ENCODE data around the gene EDARADD.

EDARADD gene

DNA sequence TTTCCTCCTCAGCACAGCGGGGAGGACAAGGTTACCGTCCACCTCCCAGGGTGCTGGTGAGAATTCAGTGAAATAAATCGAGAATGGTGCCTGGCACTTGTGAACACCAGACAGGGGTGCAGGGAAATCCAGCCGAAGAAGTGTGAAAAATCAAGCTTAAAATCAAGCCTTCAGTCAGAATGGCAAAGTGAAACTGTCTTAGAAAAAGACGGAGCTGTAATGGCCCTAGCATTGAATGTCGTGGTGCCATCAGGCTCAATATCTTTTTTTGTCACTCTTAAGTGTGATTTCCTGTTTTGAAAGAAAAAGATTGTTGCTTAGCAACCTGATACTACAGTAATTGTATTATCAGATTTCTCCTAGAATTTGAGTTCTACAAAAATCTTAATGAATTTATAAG is 22.1 kb downstream of the EDARADD start:
- peaks cover 0 to 3% of the 10 kb centered on the region in 2 donors for H3K27me3 ChIP-seq
- H3K36me3 ChIP-seq = no peaks in the 10 kb centered on the region
- no peaks in the 10 kb centered on the region for H3K9me3 ChIP-seq
- no peak for DNase-seq
- no peak overlapping the region for H3K4me3 ChIP-seq
- no peaks in the 10 kb centered on the region for H3K4me1 ChIP-seq
- no peak overlapping the region for H3K27ac ChIP-seq
- TF ChIP-seq, protein P1, sequence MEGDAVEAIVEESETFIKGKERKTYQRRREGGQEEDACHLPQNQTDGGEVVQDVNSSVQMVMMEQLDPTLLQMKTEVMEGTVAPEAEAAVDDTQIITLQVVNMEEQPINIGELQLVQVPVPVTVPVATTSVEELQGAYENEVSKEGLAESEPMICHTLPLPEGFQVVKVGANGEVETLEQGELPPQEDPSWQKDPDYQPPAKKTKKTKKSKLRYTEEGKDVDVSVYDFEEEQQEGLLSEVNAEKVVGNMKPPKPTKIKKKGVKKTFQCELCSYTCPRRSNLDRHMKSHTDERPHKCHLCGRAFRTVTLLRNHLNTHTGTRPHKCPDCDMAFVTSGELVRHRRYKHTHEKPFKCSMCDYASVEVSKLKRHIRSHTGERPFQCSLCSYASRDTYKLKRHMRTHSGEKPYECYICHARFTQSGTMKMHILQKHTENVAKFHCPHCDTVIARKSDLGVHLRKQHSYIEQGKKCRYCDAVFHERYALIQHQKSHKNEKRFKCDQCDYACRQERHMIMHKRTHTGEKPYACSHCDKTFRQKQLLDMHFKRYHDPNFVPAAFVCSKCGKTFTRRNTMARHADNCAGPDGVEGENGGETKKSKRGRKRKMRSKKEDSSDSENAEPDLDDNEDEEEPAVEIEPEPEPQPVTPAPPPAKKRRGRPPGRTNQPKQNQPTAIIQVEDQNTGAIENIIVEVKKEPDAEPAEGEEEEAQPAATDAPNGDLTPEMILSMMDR (IDR thresholded peaks at IDR 0.05) = no peak
- intact Hi-C loops (cut with DNase I; ENCODE audit: low total_unique reads) = no loop called here

DNA sequence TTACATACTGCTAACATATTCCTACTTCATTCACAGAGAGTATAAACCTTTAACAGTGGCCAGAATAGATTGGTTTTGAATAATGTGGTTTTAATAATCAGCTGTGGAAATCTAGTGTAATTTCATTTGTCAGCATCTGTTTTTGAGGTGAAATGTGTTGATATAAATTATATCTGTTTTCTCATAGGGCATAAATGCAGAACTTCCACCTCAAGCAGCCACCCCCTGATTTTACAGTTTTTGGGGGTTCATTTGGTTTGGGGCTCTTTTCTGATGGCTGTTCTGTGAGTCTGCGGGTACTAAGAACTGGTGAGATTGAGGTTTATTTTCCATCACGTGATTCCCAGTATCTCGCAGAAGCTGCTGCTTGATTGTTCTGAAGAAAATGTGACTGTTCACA is 23.2 kb downstream of the EDARADD start:
- H3K4me3 ChIP-seq = no peak overlapping the region
- TF ChIP-seq, protein P1 (IDR thresholded peaks at IDR 0.05) = no peak
- intact Hi-C loops (cut with DNase I; ENCODE audit: low total_unique reads) = no loop called here

DNA sequence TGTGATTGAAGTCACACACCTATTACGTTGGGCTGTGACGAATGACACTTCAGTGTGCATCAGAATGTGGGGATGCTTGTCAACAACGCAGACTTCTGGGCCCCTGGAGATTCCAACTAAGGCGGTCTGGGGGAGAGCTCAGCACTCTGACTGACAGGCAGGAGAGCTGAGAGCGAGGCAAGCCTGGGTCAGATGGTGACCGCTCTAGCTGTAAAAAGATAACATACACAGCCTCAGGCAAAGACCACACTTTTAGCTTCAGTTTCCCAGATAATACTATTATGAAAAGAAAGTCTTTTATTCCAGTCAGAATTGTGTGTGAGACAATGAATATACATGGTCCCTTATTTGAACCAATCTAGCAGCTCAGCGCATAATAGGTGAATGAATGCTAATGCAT is 25.4 kb downstream of the EDARADD start:
- no peaks in the 10 kb centered on the region for H3K27me3 ChIP-seq
- H3K36me3 ChIP-seq = no peaks in the 10 kb centered on the region
- H3K9me3 ChIP-seq = no peaks in the 10 kb centered on the region
- no peak overlapping the region for H3K4me3 ChIP-seq
- TF ChIP-seq, protein P1 (IDR thresholded peaks at IDR 0.05) = no peak
- intact Hi-C loops (cut with DNase I; ENCODE audit: low total_unique reads) = no loop called here
- no peak for DNase-seq
- no peaks in the 10 kb centered on the region for H3K4me1 ChIP-seq
- no peak overlapping the region for H3K27ac ChIP-seq

More for the DNA sequence above, 23.2 kb downstream of the EDARADD start:
- Histone ChIP-seq H3K36me3 (no peaks in the 10 kb centered on the region), H3K27ac (no peak overlapping the region), H3K4me1 (no peaks in the 10 kb centered on the region), H3K27me3 (no peaks in the 10 kb centered on the region), H3K9me3 (no peaks in the 10 kb centered on the region)
- DNase-seq = no peak

DNA sequence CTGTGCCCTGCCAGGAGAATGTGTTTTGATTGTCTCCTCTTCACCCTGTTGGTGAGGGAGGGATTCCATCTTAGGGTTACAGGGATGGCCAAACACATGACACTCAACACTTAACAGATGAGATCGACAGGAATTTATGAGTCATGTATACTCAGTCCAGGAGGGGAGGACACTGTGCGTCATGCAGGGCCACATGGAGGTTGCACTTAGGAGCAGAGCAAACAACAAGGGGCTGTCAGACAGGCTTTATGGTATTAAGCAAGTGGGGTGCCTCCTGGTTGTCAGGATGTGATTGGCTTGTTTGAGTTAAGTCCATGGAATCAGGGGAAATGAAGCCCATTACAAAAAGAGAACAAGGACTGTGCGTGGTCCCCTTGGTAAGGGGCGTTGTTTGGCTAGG is 26.9 kb downstream of the EDARADD start:
- no peaks in the 10 kb centered on the region for H3K36me3 ChIP-seq
- H3K27ac ChIP-seq = no peak overlapping the region
- no peak overlapping the region for H3K4me3 ChIP-seq
- TF ChIP-seq, protein P1 (IDR thresholded peaks at IDR 0.05) = no peak
- no peaks in the 10 kb centered on the region for H3K9me3 ChIP-seq
- H3K4me1 ChIP-seq = no peaks in the 10 kb centered on the region
- H3K27me3 ChIP-seq = no peaks in the 10 kb centered on the region
- DNase-seq = no peak
- intact Hi-C loops (cut with DNase I; ENCODE audit: low total_unique reads) = no loop called here

DNA sequence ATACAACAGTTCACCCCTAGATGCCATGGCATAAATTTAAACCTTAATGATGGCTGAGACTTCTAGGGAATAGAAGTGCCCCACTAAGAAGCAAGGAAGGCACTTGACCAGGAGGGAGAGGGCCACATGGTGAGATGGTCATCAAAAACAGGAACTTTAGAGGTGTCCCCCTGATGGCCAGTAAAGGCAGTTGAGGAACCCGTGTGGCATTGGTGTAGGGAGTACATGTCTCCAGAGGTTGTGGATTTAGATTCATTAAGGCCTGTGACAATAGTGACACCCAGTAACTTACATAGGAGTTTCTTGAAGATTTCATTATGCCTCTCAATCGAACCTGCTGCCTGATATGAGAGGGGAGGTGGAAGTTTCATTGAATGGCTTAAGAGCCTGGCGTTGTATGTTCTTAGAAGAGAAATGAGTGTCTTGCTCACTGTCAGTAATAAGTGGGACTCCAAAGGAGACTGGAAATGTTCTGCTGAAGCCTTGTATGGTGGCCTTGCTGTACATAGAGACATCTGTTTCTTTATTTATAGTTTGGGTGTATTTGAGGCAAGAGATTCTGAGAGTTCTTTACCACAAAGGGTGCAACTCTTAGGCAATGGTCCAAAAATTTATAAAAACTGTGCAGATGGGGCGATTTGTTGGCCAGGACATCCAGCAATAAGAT is 27.9 kb downstream of the EDARADD start:
- H3K27me3 ChIP-seq = no peaks in the 10 kb centered on the region
- H3K4me3 ChIP-seq = no peak overlapping the region
- TF ChIP-seq, protein P1 (IDR thresholded peaks at IDR 0.05) = no peak
- no peaks in the 10 kb centered on the region for H3K4me1 ChIP-seq
- no peak overlapping the region for H3K27ac ChIP-seq
- intact Hi-C loops (cut with DNase I; ENCODE audit: low total_unique reads) = no loop called here
- no peak for DNase-seq
- H3K36me3 ChIP-seq = no peaks in the 10 kb centered on the region
- H3K9me3 ChIP-seq = no peaks in the 10 kb centered on the region

DNA sequence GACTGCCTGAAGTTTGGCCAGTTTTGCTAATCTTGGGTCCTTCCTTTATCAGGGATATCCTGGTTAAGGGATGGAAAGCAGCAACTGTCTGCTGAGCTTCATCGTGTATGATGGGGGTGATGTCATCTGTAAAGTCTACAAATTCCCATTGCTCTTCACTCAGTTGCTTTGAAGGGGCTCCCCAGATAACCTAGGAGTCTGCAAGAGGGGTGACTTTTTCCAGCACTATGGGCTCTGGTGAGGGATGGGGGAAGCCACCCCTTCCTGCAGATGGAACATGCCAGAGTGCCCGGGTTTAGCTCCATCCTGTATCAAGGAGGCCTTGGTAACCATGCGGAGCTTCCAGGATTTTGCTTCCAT is 28.4 kb downstream of the EDARADD start:
- intact Hi-C loops (cut with DNase I; ENCODE audit: low total_unique reads) = no loop called here
- TF ChIP-seq, protein P1 (IDR thresholded peaks at IDR 0.05) = no peak
- Histone ChIP-seq H3K9me3 (no peaks in the 10 kb centered on the region), H3K27ac (no peak overlapping the region), H3K27me3 (no peaks in the 10 kb centered on the region), H3K4me3 (no peak overlapping the region), H3K4me1 (no peaks in the 10 kb centered on the region), H3K36me3 (no peaks in the 10 kb centered on the region)
- DNase-seq = no peak

Measured in tibial artery (tissue), 4 donors.